GM13976 (cell line): ENCODE data around the gene IMMP2L.

Experiments
- DNase-seq: peaks from one replicate; pipeline ENCODE4 v3.0.0; 2012; ENCODE audit warnings: low spot score
- in situ Hi-C: fragments of 300-500 bp; cut with MboI; formaldehyde crosslinking; loops from one replicate; pipeline ENCODE4 v1.12.0; 2022; ENCODE audit warnings: low sequenced_read_pairs, mixed read lengths, inconsistent platforms; ENCODE audit not compliant: unreplicated experiment
- TF ChIP-seq, protein P1 (sequence below): IDR thresholded peaks from 2 replicates; pipeline ENCODE4 v1.5.1; 2012; ENCODE audit warnings: borderline replicate concordance, mild to moderate bottlenecking; ENCODE audit not compliant: insufficient read depth; ENCODE audit errors: extremely low read depth, missing control alignments, control extremely low read depth

IMMP2L gene

DNA sequence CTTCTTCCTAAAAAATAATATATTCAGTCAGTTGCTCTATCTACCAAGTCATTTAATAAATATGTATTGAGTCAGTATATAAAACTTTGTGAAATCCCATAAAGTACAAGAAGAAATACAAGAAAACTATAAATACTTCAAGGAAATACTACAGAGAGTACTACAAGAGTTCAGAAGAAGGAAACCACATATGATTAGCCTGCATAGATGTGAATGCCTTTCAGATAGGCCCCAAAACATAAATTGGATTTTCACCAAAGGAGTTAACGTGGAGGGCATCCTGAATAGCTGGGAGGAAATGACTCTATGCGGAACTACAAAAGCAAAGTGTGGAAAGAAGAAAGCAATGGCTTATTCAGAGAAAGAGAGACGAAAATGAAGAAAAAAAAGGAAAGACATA lies 351.3 kb downstream of the IMMP2L start:
- in situ Hi-C loops = no loop called here
- TF ChIP-seq, protein P1, sequence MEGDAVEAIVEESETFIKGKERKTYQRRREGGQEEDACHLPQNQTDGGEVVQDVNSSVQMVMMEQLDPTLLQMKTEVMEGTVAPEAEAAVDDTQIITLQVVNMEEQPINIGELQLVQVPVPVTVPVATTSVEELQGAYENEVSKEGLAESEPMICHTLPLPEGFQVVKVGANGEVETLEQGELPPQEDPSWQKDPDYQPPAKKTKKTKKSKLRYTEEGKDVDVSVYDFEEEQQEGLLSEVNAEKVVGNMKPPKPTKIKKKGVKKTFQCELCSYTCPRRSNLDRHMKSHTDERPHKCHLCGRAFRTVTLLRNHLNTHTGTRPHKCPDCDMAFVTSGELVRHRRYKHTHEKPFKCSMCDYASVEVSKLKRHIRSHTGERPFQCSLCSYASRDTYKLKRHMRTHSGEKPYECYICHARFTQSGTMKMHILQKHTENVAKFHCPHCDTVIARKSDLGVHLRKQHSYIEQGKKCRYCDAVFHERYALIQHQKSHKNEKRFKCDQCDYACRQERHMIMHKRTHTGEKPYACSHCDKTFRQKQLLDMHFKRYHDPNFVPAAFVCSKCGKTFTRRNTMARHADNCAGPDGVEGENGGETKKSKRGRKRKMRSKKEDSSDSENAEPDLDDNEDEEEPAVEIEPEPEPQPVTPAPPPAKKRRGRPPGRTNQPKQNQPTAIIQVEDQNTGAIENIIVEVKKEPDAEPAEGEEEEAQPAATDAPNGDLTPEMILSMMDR = no peak
- no peak for DNase-seq

DNA sequence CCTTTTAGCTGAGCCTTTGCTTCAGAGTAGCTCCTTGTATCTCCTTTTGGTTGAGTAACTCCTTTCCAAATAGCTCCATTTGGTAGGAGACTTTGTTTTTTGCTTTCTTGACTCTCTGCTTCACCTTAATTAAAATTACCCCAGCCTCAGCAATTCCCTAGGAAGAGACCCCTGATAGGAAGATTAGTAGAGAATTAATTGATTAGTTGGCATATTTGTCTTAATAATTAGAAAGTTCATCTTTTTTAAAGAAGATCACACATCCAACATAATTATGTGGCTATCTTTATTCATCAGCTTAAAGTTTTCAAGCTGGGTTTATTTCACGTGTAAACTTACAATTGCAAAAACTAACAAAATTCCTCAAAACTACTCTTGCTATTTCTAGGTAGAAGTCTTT lies 352.2 kb downstream of the IMMP2L start:
- TF ChIP-seq, protein P1 = no peak
- DNase-seq = no peak
- in situ Hi-C loops = no loop called here

DNA sequence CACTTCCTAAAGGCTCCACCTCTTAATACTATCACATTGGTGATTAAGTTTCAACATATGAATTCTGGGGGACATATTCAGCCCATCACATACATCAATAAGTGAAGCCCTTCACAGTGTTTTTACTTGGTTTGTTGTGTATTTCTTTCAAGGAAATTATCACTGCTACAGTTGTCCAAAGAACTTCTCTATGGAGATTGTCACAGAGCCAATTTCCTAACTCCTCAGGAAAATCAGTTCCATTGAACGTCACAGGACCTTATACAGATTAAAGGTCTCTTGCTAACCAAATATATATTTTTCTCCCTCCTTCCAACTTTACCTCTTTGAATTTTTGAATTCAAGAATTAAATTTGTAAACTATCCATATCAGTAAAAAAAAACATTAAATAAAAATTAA lies 357.0 kb downstream of the IMMP2L start:
- no peak for DNase-seq
- in situ Hi-C loops = no loop called here
- TF ChIP-seq, protein P1 = no peak

DNA sequence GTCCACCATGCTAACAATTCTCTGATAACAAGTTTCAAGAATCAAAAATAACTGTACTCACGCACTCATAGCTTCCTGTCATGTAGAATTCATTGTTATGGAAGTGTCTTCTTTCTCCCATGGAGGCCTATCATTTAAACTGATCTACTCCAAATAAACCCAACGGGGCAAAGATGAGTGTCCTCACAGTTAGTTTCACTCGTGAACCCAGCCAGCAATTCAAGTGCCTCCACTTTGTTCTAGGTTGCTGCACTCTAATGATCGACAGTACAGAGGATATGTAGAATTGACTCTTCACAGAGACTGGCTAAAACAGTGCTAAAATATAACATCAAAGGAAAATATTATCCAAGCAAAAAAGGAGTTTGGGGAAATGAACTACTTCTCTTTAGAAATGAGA lies 360.0 kb downstream of the IMMP2L start:
- TF ChIP-seq, protein P1 = no peak
- no peak for DNase-seq
- in situ Hi-C loops = no loop called here

GRCh38 chr7:111199643-111200042 lies 362.6 kb downstream of the IMMP2L start:
- DNase-seq = no peak
- in situ Hi-C loops = no loop called here
- TF ChIP-seq, protein P1 = no peak

- TF ChIP-seq, protein P1 = no peak
- DNase-seq = no peak
- in situ Hi-C loops = no loop called here
Measured at GRCh38 chr7:111198255-111198654, 364.0 kb downstream of the IMMP2L start.

- in situ Hi-C loops = no loop called here
- TF ChIP-seq, protein P1 = no peak
- DNase-seq = no peak
Measured at GRCh38 chr7:111196655-111197054, 365.6 kb downstream of the IMMP2L start.
